Fibroblast of pulmonary artery (primary cell): Measurements from ENCODE around the gene MC4R.

Experiments
- DNase-seq: peaks from one replicate; pipeline ENCODE4 v3.0.0-alpha.2; 2010; ENCODE audit warnings: low read depth
- H3K4me3 ChIP-seq: replicated peaks from 2 replicates; pipeline ENCODE4 v1.5.1; 2011; ENCODE audit warnings: low read depth, mild to moderate bottlenecking, control low read depth, low read length, moderate library complexity
- CTCF ChIP-seq: IDR thresholded peaks from 2 replicates; pipeline ENCODE4 v1.5.1; 2011; ENCODE audit warnings: mild to moderate bottlenecking, control low read depth, low read length, inconsistent platforms; ENCODE audit errors: missing control alignments

MC4R gene

GRCh38 chr18:60404486-60405085 is 32.0 kb upstream of the MC4R start:
- H3K4me3 ChIP-seq, result no peak overlapping the region
- DNase-seq, result no peak
- TF ChIP-seq CTCF, result no peak

DNA sequence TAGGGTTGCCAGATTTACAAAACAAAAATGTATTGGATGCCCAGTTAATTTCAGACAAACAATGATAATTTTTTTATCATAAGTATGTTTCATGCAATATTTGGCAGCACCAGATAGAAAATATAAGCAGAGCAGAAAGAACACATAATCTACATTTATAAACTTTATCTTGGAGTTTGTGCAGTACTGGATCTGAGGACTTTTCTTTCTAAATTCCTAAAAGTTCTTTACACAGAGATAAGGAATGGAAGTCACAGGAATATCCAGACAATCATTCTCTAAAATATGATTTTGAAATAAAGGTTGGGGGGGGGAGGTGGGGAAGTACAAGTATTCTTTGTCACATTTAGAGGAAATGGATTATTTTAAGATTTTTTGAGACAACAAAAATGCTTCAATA is 28.8 kb upstream of the MC4R start:
- no peak overlapping the region for H3K4me3 ChIP-seq
- no peak for TF ChIP-seq CTCF
- no peak for DNase-seq

DNA sequence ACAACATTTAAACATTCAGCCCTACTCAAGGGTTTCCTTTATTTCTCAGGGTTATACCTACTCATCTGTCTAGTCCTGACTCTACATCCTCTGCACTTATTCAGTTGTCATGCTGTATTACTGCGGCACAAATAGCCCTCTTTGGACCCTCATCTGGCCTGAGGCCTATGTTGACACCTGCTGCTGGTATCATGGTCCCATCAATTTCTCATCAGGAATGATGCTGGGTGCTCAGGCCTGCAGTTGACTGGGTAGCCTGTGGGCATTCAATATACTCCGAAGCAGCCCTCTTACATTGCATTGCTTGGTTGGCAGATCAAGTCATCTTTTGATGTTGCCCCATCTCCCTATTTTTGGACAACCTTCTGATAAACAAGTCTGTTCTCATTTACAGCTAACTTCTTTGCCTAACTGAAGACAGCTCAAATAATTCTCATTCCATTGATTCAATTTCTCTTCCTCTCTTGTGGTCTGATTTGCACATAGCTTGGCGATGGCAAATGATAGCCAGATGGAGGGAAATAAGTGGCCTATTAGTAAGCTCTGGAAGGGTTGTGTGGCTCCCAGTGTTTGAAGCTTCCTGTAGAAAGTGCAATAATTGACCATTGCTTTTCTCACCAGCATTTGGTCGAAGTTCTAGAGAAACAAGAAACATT is 19.1 kb upstream of the MC4R start:
- no peak overlapping the region for H3K4me3 ChIP-seq
- no peak for DNase-seq

GRCh38 chr18:60389314-60389713 is 16.7 kb upstream of the MC4R start:
- TF ChIP-seq CTCF, result no peak
- no peak for DNase-seq
- H3K4me3 ChIP-seq, result no peak overlapping the region

More for the DNA sequence above, 19.1 kb upstream of the MC4R start:
- TF ChIP-seq CTCF, result no peak

DNA sequence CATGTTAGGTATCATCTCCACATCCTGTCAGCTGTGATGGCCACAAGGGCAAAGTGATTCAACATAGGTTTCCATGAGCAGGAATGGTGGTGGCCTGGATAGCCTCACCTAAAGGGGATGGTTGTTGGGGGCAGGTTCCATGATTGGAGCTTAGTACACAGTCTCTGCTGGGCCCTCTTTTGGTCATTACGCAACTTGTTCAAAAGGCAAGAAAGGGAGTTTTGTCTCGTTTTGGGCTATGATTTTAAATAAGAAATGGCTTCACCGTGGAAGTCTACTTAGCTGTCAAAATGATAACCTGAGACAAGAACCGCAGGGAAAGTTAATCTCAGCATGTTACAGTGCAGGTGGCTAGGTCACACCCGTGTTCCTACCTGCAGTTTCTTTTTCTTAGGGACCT is 13.1 kb upstream of the MC4R start:
- TF ChIP-seq CTCF, result no peak
- H3K4me3 ChIP-seq, result no peak overlapping the region
- DNase-seq, result no peak

DNA sequence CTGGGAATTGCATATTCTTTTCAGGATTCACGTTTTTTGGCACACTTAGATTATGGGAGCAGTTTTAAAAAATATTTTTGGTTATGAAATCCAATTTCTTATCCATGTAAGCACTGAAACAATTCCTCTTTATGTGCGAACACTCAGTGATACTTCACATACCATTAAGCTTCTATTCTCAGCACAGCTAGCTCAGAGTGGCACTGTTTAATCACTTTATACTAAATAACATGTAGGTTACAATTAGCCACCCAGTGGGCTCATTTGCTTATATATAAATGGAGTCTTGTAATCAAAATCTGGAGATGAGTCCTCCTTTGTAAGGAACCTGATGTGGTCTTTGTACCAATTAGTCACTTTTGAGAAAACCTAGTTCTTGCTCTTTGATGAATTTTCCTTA is 11.3 kb upstream of the MC4R start:
- TF ChIP-seq CTCF, result no peak
- DNase-seq, result no peak
- no peak overlapping the region for H3K4me3 ChIP-seq
